Ammon's horn (tissue), 1 donor: ENCODE results near the gene IQSEC3.
A peak's percentile ranks its signal among the peaks of the same experiment; 100 is the strongest.
"Not testable (repeated sequence)": the region's sequence is repeated elsewhere in the genome, so short reads cannot be mapped to it uniquely, and the experiment has no call there.

Source experiments
- DNase-seq: peaks from one replicate; pipeline ENCODE4 v3.0.0-alpha.2; 2016; ENCODE audit warnings: low spot score

IQSEC3 gene

GRCh38 chr12:52902-53734 lies 13.4 kb upstream of the IQSEC3 start:
- DNase-seq, result not testable (repeated sequence)

- DNase-seq, result no peak
Measured at GRCh38 chr12:53735-54730, 12.5 kb upstream of the IQSEC3 start.

- DNase-seq, result no peak
Measured at GRCh38 chr12:54750-55535, 11.6 kb upstream of the IQSEC3 start.

GRCh38 chr12:56683-57346 lies 9.8 kb upstream of the IQSEC3 start:
- DNase-seq, result no peak

- no peak for DNase-seq
Measured at GRCh38 chr12:57539-57938, 9.0 kb upstream of the IQSEC3 start.

GRCh38 chr12:58832-59231 lies 7.7 kb upstream of the IQSEC3 start:
- DNase-seq, result no peak

- not testable (repeated sequence) for DNase-seq
Measured at GRCh38 chr12:61845-62244, 4.7 kb upstream of the IQSEC3 start.

GRCh38 chr12:65491-66063 lies 990 bp upstream of the IQSEC3 start:
- not testable (repeated sequence) for DNase-seq

GRCh38 chr12:66782-67504 lies 376 bp downstream of the IQSEC3 start:
- DNase-seq, result peak; percentile 32

GRCh38 chr12:69677-70076 lies 3.1 kb downstream of the IQSEC3 start:
- not testable (repeated sequence) for DNase-seq

GRCh38 chr12:70541-70940 lies 4.0 kb downstream of the IQSEC3 start:
- DNase-seq, result not testable (repeated sequence)

GRCh38 chr12:72018-72417 lies 5.5 kb downstream of the IQSEC3 start:
- not testable (repeated sequence) for DNase-seq

GRCh38 chr12:74420-75190 lies 8.0 kb downstream of the IQSEC3 start:
- not testable (repeated sequence) for DNase-seq

GRCh38 chr12:75541-75940 lies 9.0 kb downstream of the IQSEC3 start:
- DNase-seq, result not testable (repeated sequence)

GRCh38 chr12:76102-76501 lies 9.5 kb downstream of the IQSEC3 start:
- not testable (repeated sequence) for DNase-seq

GRCh38 chr12:76551-76950 lies 10.0 kb downstream of the IQSEC3 start:
- not testable (repeated sequence) for DNase-seq

GRCh38 chr12:77101-77719 lies 10.6 kb downstream of the IQSEC3 start:
- not testable (repeated sequence) for DNase-seq

GRCh38 chr12:77769-78383 lies 11.3 kb downstream of the IQSEC3 start:
- not testable (repeated sequence) for DNase-seq
